M059J (cell line): Measurements from ENCODE around the gene ZWINT. TPM values are rescaled to one million over a fixed set of nuclear protein-coding genes. Genes with fewer than 3 reads are reported as not detected.
A peak's percentile ranks its signal among the peaks of the same experiment; 100 is the strongest.

Experiments used
- DNase-seq: peaks from one replicate; pipeline ENCODE4 v3.0.0-alpha.2; 2012; ENCODE audit warnings: low read depth
- total RNA-seq: library from RNA; depleted of rRNA; stranded (reverse); fragments of >200 nt; shearing (Covaris generic); gene quantifications from 2 replicates; pipeline ENCODE4 v1.2.3, GENCODE V29; 2014; rRNA removed

ZWINT gene
- 141 and 177 TPM in 2 replicates for total RNA-seq

- DNase-seq = peak; percentile 95
Observed at GRCh38 chr10:56360967-56361612, at the start of gene ZWINT. ZWINT (minus strand) TSS chr10:56361259; CDS start chr10:56361236, 23 bp downstream.

- DNase-seq = no peak
Observed at GRCh38 chr10:56383806-56384205, 22.7 kb upstream of the ZWINT start.

DNA sequence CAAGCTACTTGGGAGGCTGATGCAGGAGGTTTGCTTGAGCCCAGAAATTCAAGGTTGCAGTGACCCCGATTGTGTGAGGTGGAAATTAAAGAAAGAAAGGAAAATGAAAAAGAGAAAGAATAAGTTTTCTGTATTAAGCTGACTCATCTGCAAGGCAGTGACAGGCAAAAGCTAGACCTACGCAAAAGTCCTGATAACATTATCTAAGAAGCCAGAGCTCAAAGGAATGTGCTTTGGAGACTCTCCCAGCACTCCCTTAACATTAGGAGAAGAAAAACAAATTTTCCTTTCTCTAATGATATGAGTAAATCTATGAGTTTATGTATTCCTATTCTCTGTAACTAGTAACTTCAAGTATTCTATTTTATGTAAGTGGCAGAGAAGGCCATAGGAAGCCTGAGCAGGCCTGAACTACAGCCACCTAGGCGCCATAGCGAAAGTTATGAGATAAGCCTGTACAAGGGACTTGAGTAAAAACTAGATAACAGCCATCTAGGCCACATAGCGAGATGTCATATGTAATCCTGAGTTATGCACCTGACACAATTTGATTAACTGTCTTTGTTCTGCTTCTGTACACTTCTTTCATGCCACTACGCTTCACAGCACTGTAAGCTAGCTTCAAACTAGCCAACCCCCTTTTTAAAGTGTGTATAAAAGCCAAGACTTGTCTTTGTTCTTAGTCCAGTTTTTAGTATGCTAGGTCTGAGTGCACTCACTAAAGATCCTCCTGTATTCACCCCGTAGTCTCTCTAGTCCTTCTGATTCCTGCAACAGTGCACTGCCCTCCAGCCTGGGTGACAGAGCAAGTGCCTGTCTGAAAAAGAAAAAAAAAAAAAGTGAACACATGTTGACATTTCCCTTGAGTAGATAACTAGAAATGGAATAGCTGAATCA lies 9.4 kb upstream of the ZWINT start:
- peak; percentile 5 for DNase-seq

- DNase-seq = no peak
Observed at GRCh38 chr10:56360583-56360966, 484 bp downstream of the ZWINT start.

DNA sequence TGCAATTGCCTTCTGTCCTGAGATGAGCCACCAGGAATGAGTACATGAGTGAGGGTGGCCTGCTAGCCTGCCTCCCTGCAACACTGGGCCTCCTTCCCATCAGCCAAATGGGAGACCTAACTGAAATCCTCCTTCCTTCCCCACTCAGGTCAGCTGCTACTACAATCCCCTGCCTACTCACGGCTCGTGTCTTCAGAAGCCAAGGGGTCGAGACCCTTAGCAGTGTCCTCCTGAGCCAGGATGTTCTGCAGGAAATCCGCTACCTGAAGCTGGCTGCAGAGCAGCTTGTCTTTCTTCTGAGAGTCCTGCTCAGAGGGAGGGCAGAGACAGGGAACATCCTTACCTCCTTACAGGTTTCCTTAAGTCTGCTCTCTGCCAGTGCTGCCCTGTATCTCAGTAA lies 1.2 kb downstream of the ZWINT start:
- DNase-seq = no peak

DNA sequence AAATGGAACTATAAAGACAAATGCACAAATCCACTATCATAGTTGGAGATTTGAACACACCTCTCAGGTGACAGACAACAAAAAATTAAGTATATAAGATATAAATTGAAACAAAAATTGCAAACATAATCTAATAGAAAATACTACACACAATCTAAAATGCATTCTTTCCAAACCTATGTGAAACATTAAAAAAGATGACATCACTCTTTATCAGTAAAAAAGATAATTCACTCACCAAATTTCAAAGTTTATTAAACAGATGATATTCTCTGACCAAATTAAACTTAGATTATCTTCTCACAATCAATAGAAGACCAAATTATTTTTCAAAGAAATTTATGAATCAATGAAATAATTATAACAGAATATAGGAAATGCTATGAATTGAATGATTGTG lies 4.0 kb downstream of the ZWINT start:
- no peak for DNase-seq

DNA sequence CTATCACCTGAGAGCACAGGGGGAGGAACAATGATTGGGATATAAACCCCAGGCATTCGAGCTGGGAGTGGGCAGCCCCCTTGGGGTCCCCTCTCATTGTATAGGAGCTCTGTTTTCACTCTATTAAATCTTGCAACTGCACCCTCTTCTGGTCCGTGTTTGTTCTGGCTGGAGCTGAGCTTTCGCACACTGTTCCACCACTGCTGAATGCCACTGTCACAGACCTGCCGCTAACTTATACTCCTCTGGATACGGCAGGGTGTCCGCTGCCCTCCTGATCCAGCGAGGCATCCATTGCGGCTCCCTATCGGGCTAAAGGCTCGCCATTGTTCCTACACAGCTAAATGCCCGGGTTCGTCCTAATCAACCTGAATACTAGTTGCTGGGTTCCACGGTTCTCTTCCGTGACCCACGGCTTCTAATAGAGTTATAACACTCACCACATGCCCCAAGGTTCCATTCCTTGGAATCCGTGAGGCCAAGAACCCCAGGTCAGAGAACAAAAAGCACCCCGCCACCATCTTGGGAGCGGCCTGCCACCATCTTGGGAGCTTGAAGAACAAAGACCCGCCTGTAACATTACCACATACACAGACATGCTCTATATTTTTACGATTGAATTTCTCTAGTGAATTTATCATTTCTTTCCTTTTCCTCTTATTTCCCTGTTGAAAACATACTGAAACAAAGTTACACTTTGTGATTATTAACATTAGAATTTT lies 9.0 kb downstream of the ZWINT start:
- DNase-seq = no peak

GRCh38 chr10:56349611-56350010 lies 11.4 kb downstream of the ZWINT start:
- DNase-seq = no peak

DNA sequence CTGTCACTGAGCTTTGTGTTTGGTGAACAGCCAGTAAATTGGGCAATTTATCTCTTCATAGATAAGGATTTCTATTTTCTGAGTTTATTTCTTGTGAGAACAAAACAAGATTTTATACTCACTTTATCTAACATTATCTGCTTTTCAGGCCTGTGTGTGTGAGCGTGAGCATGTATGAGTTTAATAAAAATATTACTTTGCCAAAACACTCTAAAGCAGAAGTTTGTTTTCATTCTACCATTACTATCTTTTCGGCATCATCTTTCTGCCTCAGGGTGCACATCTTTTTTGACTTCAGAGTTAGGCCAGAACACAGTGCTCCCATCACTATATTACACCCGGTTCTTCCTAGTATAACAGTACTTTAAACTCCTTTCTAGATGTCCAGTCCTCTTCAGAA lies 13.0 kb downstream of the ZWINT start:
- DNase-seq = no peak

GRCh38 chr10:56346845-56347415 lies 14.1 kb downstream of the ZWINT start:
- peak; percentile 72 for DNase-seq

GRCh38 chr10:56341612-56342011 lies 19.4 kb downstream of the ZWINT start:
- DNase-seq = no peak

- DNase-seq = no peak
Observed at GRCh38 chr10:56329961-56330360, 31.1 kb downstream of the ZWINT start.

GRCh38 chr10:56327118-56327517 lies 33.9 kb downstream of the ZWINT start:
- DNase-seq = no peak

- peak; percentile 68 for DNase-seq
Observed at GRCh38 chr10:56319386-56319785, 41.7 kb downstream of the ZWINT start.

- DNase-seq = no peak
Observed at GRCh38 chr10:56318816-56319215, 42.2 kb downstream of the ZWINT start.

- DNase-seq = no peak
Observed at GRCh38 chr10:56317603-56318002, 43.5 kb downstream of the ZWINT start.

GRCh38 chr10:56316603-56317002 lies 44.5 kb downstream of the ZWINT start:
- no peak for DNase-seq
